Natural killer cell (primary cell): ENCODE results near the gene ALDH3B2. TPM values are rescaled to one million over a fixed set of nuclear protein-coding genes. Genes with fewer than 3 reads are reported as not detected.

Source experiments
- ATAC-seq, 3 donors: fragments of 150-1000 bp in 2 of 3; fragments of 200-7000 bp in 1 of 3; cut with Tn5 transposase; 1 replicate in 1 of 3; 2 replicates in 2 of 3; pipeline ENCODE4 v1.10.0; 2021; ENCODE audit warnings: mild to moderate bottlenecking in 2 of 3, moderate library complexity in 2 of 3
- DNase-seq, 2 donors: peaks; one replicate each; pipeline versions ENCODE4 v3.0.0 to v3.0.0-alpha.2; 2013 to 2021; ENCODE audit warnings: mixed read lengths in 1 of 2
- H3K27ac ChIP-seq: one replicate; pipeline ENCODE4 v1.5.1; 2013; ENCODE audit warnings: mild to moderate bottlenecking, low read length
- H3K27me3 ChIP-seq: one replicate; pipeline ENCODE4 v1.6.1; 2013; ENCODE audit warnings: low read length; ENCODE audit not compliant: control insufficient read depth, insufficient read depth
- H3K36me3 ChIP-seq: one replicate; pipeline ENCODE4 v1.6.1; 2013; ENCODE audit warnings: low read length; ENCODE audit not compliant: control insufficient read depth, insufficient read depth
- H3K4me1 ChIP-seq: one replicate; pipeline ENCODE4 v1.6.1; 2013; ENCODE audit warnings: low read length; ENCODE audit not compliant: control insufficient read depth, insufficient read depth
- H3K4me3 ChIP-seq: one replicate; pipeline ENCODE4 v1.5.1; 2013; ENCODE audit warnings: low read length
- H3K9me3 ChIP-seq: one replicate; pipeline ENCODE4 v1.6.1; 2013; ENCODE audit warnings: low read length; ENCODE audit not compliant: control insufficient read depth, insufficient read depth
- H3K27ac Mint-ChIP-seq, 2 donors: one replicate each; pipeline ENCODE4 v1.8.0; 2022; ENCODE audit warnings: mild to moderate bottlenecking in 2 of 2, mixed read lengths in 2 of 2, moderate library complexity in 1 of 2
- H3K27me3 Mint-ChIP-seq, 2 donors: one replicate each; pipeline ENCODE4 v1.8.0; 2022; ENCODE audit warnings: low read depth in 2 of 2, mixed read lengths in 2 of 2
- H3K36me3 Mint-ChIP-seq: one replicate; pipeline ENCODE4 v1.8.0; 2022; ENCODE audit warnings: mixed read lengths
- H3K4me1 Mint-ChIP-seq, 2 donors: one replicate each; pipeline ENCODE4 v1.8.0; 2022; ENCODE audit warnings: mixed read lengths in 2 of 2
- H3K4me3 Mint-ChIP-seq: one replicate; pipeline ENCODE4 v1.8.0; 2022; ENCODE audit warnings: mild to moderate bottlenecking, moderate library complexity, mixed read lengths
- H3K9me3 Mint-ChIP-seq, 2 donors: one replicate each; pipeline ENCODE4 v1.8.0; 2022; ENCODE audit warnings: mixed read lengths in 2 of 2
- WGBS: methylation state at CpG from one replicate; pipeline ENCODE4 v1.1.7; 2013; ENCODE audit warnings: missing lambda C conversion rate; ENCODE audit not compliant: insufficient coverage; 5-methylcytosine and 5-hydroxymethylcytosine counted together
- intact Hi-C: fragments of 100-400 bp; cut with micrococcal nuclease; formaldehyde crosslinking; loops from one replicate; pipeline ENCODE4 v1.14.2; 2022
- total RNA-seq, 4 donors: library from RNA; stranded (reverse); fragments of 120-200 nt in 1 of 4; gene quantifications; one replicate each; pipeline versions ENCODE4 v1.2.3 to v1.2.4, GENCODE V29; 2013 to 2022
- TF ChIP-seq, protein P1 (sequence below): fragments of 200-600 bp; IDR thresholded peaks from one replicate; pipeline ENCODE4 v1.8.0; 2022; ENCODE audit warnings: antibody characterized with exemption

The ALDH3B2 gene
- total RNA-seq, 3 donors from 2014 or later (not counting 1 experiment from before 2014, with no cell fraction given): not detected

DNA sequence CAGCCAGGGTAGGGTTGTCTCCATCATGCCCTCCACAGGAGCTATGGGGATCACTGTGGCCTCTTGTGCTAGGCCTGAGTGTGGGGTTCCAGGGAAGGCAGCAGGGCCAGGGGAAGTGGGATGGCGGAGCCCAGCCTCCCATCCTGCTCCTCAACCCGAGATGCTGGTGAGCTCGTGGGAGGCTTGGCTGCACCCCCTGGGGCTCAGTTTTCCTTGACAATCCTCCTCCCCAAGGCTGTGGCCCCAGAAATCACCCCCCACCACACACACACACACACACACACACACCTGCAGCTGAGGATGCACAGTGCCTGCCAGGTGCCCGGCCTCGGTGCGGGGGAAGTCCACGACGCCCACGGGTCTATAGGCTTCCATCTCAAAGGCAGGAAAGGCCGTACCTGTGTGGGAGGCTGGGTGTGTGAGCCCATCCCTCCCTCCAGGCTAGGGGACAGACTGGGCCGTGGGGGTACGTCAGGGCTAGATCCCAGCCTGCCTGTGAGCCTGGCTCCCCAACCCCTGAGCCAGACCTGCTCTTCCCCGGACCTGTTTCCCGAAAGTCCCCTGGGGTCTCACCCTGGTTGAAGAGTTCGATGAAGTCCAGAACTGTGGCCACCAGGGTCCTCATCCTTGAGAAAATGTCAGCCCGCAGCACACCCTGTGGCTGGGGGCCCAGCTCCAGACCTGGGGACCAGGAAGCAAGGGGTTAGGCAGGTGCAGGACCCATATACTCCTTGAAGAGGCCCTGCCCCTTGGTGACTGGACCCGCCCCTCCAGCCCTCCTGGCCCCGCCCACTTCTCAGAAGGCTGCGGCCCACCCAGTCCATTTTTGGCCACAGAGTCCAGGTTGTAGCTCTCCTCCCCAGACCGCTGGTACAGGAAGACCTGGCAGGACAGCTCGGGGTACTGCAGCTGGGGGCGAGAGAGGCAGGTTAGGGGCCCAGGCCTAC lies 29.7 kb downstream of the ALDH3B2 start:
- peaks cover 3% of the 10 kb centered on the region for H3K9me3 ChIP-seq
- H3K27ac Mint-ChIP-seq: no peak overlapping the region
- no peaks in the 10 kb centered on the region for H3K9me3 Mint-ChIP-seq
- no peak overlapping the region for H3K4me3 ChIP-seq
- 87% methylated on average over 21 of the region's 22 CpGs for WGBS
- no peaks in the 10 kb centered on the region for H3K27me3 ChIP-seq
- TF ChIP-seq, protein P1, sequence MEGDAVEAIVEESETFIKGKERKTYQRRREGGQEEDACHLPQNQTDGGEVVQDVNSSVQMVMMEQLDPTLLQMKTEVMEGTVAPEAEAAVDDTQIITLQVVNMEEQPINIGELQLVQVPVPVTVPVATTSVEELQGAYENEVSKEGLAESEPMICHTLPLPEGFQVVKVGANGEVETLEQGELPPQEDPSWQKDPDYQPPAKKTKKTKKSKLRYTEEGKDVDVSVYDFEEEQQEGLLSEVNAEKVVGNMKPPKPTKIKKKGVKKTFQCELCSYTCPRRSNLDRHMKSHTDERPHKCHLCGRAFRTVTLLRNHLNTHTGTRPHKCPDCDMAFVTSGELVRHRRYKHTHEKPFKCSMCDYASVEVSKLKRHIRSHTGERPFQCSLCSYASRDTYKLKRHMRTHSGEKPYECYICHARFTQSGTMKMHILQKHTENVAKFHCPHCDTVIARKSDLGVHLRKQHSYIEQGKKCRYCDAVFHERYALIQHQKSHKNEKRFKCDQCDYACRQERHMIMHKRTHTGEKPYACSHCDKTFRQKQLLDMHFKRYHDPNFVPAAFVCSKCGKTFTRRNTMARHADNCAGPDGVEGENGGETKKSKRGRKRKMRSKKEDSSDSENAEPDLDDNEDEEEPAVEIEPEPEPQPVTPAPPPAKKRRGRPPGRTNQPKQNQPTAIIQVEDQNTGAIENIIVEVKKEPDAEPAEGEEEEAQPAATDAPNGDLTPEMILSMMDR: no peak
- H3K27me3 Mint-ChIP-seq: no peaks in the 10 kb centered on the region
- peaks cover 17 to 27% of the 10 kb centered on the region in 2 donors for H3K4me1 Mint-ChIP-seq
- intact Hi-C loops: no loop called here
- no peak overlapping the region for H3K4me3 Mint-ChIP-seq
- no peak overlapping the region for H3K27ac ChIP-seq
- no peak for ATAC-seq
- DNase-seq: no peak
- H3K36me3 Mint-ChIP-seq: no peaks in the 10 kb centered on the region
- peaks cover 49% of the 10 kb centered on the region for H3K4me1 ChIP-seq
- H3K36me3 ChIP-seq: no peaks in the 10 kb centered on the region

DNA sequence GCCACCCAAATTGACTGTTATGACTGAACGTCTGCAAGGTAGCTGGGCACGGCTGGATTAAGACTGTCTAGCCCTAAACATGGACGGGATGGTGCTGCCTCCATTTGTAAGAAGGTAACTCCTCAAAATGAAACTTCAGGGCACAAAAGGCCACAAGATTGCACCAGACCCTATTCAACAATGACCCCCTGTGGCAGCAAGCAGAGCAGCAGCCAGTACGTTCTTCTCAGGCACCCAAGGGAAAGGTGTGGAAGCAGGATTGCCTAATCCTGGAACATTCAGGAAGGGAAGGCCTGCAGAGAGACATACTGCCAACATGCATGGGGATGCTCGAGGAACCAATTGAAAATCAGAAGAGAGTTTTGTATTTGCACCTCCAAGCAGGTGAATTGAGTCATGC lies 30.4 kb downstream of the ALDH3B2 start:
- Histone ChIP-seq H3K36me3 (no peaks in the 10 kb centered on the region), H3K4me1 (peaks cover 43% of the 10 kb centered on the region), H3K9me3 (peaks cover 3% of the 10 kb centered on the region), H3K27ac (no peak overlapping the region), H3K4me3 (no peak overlapping the region), H3K27me3 (no peaks in the 10 kb centered on the region)
- DNase-seq (no peak), ATAC-seq (no peak)
- intact Hi-C loops: no loop called here
- H3K4me1 Mint-ChIP-seq: peaks cover 17 to 22% of the 10 kb centered on the region in 2 donors
- over 99% methylated on average over 5 of the region's 5 CpGs for WGBS
- TF ChIP-seq, protein P1: no peak
- no peaks in the 10 kb centered on the region for H3K27me3 Mint-ChIP-seq
- no peak overlapping the region for H3K27ac Mint-ChIP-seq
- no peaks in the 10 kb centered on the region for H3K36me3 Mint-ChIP-seq
- no peak overlapping the region for H3K4me3 Mint-ChIP-seq
- no peaks in the 10 kb centered on the region for H3K9me3 Mint-ChIP-seq

DNA sequence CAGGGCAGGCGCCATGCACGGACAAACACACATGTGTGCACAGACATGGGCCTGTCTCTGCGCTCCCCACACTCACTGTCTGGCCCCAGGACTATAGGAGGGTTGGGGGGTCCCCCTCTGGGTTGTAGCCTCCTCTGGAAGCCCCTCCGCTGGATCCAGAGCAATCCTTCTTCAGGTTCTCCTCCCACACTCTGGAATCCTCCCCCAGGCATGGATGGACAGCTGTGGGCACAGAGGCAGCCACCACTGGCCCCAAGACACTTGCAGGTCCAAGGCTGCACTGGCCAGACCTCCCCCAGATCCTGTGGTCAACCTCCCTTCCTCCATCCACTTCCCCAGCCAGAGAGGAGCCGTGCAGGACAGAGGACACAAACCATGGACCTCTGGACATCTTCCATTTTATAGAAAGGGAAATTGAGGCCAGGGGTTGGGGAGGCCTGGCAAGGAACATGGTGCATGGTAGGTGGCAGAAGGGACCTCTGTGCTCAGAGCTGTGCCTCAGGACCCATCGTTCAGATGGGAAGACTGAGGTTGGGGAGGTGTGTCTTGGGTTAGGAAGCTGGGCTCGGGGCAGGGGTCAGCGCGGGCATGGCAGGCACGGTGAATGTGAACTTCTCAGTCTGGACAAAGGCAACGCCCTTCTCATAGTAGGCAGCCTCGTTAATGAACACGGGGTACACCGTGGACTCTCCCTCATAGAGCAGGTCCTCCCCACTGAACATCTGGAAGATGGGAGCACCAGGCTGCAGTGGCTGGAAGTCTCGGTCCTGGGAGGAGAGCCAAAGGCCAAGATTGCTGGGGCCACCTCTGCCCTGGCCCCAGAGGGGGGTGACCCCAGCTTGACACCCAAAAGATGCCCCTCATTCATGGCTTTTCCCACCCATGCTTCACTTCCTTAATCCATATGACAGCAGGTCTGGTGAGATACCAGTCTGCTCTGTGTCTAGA lies 32.0 kb downstream of the ALDH3B2 start:
- peaks cover 3% of the 10 kb centered on the region for H3K9me3 ChIP-seq
- ATAC-seq (no peak), DNase-seq (no peak)
- H3K27me3 ChIP-seq: no peaks in the 10 kb centered on the region
- intact Hi-C loops: no loop called here
- H3K4me1 ChIP-seq: peaks cover 27% of the 10 kb centered on the region
- Mint-ChIP-seq H3K9me3 (no peaks in the 10 kb centered on the region), H3K4me1 (peaks cover 13% of the 10 kb centered on the region in 2 donors), H3K27ac (no peak overlapping the region), H3K36me3 (no peaks in the 10 kb centered on the region), H3K27me3 (no peaks in the 10 kb centered on the region), H3K4me3 (no peak overlapping the region)
- TF ChIP-seq, protein P1: no peak
- WGBS: 93% methylated on average over 14 of the region's 15 CpGs
- no peak overlapping the region for H3K27ac ChIP-seq
- H3K36me3 ChIP-seq: no peaks in the 10 kb centered on the region
- H3K4me3 ChIP-seq: no peak overlapping the region
